HG03060 (cell line): Measurements from ENCODE around the gene TFEB.

Source experiments
- ATAC-seq: cut with Tn5 transposase; IDR thresholded peaks from one replicate; pipeline ENCODE4 v1.9.1; 2021; ENCODE audit warnings: low read depth, moderate number of reproducible peaks; ENCODE audit not compliant: unreplicated experiment

TFEB gene

DNA sequence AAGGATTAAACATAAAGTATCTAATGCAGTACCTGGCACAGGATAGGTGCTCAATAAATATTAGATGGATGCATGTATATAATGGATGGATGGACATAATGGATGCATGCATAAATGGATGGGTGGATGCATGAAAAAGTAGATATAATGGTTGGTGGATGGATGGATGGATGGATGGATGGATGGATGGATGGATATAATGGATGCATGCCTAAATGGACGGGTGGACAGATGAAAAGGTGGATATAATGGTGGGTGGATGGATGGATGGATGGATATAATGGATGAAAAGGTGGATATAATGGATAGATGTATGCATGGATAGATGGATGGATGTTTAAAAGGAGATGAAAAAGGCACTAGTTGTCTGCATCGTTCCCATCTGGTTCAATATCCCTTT, 26.0 kb downstream of the TFEB start:
- no peak for ATAC-seq

DNA sequence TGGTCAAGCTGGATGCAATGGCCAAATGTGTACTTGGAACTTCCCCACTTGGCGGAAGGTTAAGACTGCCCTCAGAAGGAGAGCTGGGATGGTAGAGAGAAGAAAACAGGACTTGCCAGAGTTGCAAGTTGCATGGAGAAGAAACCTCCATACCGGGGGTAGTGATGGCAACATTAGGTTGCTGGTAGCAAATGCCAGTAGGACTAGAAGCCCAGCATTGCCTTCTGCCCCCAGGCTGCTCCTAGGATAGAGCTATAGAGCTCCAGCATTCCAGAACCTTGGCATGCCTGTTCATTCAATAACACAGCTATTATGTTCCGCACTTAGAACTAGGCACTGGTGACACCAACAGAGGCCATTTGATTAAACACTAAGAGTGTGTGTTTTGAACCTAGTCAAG, 26.6 kb downstream of the TFEB start:
- ATAC-seq, result no peak

DNA sequence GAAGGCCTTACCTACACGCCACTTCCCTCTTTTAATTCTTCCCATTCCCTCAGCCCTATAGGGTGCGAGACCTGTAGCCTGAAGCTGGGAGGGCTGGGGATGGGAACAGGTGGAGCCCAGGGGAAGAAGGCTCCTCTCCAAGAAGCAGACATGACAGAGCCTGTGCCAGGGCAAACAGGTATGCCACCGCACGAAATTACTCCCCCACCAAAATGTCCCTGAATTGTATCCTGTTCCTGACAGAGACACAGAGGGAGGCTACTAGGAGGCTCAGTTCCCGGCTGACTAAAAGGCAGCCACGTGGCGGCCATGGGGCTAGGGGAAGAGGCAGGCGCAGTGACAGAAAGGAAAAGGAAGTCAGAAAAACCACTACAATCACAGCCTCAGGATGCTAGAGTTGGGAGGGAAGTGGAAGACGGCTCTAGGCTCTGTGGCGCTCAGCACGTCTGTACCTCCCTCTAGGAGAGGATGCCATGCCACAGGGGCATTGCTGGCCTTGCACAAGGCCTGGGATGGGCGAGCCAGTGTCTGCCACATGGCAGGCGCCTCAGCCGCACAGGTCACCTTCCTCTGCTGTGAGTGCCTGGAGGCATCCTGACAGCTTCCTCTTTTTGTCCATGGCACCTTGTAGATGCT, 27.7 kb downstream of the TFEB start:
- ATAC-seq, result no peak

DNA sequence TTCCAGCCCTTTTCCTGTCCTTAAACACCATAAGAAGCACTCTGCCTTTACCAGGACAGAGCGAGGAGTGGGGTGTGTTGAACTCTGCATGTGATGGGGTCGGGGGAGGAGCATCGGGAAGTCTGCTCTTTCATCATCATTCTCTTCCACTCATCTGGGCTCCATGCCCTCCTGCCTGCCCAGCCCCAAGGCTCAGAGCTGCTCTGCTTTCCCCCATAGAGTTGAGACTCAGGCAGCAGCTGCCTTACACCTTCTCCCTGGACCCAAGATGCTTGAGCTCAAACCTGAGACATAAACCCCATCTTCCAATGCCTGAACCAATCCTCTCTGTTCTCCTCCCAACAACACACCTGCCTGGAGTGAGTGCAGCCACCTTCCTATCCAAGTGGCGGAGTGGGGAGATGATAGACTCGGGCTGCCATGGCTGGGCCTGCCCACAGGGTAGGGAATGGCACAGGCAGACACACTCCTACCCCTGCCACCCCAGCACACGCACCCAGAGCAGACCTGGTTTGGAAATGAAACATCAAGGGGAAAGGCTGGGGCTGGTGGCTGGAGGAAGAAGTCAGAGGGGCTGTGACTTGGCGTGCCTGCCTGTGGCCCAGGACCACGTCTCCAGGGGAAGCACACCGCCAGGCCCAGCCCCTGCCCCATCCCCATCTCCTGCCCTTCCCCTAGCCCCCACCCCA, 28.4 kb downstream of the TFEB start:
- no peak for ATAC-seq

DNA sequence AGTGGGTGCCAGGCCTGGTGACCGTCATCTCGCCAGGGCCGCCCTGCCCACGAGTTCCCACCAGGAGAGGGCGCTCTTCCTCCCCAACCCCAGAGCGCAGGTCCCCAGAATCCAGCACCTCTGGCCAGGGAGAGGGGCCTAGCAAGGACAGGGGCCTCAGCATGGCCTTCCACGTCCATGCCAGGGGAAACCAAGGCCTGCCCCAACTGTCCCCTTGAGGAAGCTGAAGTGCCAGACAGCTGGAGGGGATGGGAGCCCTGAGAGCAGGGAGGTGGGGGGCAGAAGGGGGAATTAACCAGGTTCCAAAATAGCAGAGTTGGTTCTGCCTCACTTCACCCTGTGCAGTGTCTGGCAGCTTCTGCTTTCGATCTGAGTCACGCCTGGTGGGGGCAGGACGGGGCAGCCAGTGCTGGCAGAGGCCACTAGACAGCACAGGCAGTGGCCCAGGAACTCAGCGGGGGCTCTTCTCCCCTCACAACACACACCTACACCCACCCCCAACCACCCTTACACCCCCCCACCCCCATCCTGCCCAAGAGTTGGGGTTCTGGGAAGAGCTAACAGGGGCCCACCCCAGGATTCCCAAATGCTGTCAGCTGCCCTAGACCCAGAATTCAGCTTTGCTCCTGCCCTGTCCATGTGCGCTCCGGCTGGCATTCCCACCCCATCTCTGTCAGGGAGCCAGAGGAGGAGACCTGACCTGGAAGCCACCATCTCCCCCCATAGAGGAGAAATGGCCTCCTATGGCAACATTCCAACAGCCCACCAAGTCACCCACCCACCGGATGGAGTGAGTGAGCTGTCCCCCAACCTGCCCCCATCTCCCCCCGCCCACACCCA, 29.2 kb downstream of the TFEB start:
- peak; percentile 43 for ATAC-seq

DNA sequence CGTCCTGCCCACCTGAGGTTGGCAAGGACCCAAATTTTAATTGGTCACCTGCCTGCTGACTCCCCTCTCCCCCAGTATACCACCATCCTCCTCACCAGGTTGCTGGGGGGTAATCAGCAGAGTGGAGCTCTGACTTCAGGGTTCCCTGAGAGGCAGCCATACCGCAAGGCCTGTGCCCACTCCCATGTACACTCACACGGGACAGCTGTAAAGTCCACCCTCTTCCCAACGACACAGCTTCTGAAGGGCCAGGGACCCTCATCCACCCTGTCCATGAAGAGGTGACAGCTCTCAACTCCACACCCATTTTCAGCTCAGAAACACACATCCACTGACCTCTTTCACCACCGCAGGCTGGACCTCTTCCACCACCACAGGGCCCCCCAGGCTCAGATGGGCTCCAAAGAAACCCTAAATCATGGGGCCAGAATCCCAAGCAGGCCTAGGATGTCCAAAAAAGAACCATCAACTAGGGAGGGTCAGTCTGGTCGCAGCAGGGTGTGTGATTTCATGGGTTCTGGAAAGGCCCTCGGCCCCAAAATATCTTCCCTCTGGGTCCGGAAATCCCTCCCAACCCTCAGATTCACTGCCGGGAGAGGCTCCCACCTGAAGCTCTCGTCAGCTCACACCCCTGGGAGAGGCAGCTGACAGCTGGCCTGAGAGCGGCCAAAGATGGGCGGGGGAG, 30.0 kb downstream of the TFEB start:
- no peak for ATAC-seq

DNA sequence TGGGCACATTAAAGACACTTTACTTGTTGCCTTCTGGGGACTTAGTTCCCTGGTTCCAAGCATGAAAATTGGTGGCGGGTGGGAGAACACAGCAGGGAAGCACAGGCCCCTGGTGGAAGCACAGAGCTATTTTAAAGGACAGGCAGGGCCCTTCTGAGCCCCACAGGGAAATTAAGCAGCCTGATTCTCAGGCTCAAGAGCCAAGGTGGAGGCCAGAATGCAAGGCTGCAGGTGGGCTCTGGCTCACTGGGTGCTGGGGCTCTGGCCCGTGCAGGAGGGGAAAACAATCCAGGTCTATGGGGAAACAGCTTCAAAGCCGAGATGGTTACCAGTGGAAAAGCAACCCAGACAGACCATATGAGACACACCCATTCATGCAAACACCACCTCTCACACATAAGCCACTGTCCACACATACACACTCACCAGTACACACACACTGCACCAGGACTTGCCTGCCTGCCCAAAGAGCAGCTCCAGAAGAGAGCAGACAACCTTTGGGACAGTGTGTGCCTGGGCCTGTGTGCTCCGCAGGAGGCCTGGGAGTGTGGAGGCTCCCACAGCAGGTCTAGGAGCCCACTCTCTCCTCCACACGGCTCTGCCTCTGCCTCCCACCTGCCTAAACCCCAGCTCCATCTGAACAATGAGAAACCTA, 30.6 kb downstream of the TFEB start:
- ATAC-seq, result no peak

DNA sequence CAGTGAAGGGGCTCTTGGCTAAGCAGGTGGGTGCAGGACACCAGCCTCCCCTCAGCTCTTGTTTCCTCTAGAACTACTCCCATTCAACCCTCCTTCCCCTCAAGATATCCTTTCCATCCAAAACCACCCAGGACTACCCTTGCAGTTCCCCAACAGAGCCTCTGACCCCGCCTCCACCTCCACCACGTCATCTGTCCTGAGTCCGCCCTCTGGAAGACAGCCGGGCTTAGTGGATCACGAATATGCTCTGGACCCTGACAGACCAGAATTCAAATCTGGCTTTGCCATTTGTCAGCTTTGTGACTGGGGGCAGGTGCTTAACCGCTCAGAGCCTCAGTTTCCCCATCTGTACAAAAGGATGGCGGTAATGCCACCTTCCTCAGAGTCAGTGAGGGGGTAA, 31.4 kb downstream of the TFEB start:
- no peak for ATAC-seq

DNA sequence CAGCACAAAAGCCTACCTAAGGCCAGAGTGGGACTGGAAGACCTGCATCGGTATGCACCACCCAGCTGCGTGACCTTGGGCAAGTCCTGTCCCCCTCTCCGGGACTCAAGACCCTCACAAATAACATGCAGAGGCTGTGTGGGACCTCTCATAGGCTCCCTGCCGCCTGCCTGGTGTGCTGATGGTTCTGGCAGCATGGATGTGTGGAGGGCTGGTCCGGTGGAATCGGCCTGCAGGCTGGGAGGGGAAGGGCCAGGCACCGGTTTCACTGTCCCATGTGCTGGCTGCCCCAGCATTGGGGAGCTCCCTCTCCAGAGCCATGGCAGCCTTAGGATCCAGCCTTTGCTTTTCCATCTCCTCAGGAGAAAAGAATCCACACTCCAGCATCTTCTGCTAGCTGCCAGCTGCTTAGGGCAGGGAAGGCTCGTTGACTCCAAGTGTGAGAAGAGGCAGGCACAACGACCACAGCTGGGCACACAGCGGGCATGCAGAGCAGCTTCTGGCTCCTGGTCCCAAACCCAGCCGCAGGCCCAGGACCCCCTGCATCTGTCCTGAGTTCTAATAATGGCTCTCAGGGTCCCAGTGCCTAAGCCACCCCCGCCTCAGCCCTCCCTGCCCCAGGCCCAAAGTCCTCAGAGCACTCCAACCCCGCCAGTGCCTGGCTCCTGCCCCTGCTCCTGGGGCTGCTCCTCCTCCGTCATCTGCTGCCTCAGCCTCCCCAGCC, 32.5 kb downstream of the TFEB start:
- ATAC-seq, result no peak

DNA sequence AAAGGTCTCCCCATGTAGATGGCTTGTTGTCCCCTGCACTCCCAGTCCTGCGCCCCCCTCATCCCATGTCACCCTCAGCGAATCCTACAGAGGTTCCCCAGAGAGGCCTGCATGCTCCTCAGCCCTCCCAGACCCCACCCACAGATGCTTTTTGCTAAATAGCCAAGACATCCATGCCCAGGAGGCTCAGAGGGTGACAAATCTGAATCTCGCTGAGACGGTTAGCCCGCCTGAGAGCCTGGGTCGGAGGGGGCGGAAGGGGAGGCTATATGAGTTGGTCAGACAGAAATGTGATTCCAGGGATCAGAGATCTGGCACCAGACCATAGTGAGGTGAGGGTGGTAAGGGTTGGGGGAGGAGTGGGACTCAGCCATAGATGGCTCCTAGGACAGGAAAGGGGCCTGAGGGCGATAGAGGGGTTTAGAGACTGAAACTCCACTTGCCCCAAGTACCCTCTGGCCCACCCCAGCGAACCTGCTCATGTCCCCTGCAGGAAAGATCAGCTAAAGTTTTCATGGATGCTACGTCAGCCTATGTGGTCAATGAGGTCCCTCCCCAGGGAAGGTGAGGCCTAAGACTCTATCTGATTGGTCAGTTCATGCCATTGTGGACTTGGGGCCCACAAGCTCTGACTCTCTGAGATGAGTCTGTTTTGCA, 33.2 kb downstream of the TFEB start:
- no peak for ATAC-seq

DNA sequence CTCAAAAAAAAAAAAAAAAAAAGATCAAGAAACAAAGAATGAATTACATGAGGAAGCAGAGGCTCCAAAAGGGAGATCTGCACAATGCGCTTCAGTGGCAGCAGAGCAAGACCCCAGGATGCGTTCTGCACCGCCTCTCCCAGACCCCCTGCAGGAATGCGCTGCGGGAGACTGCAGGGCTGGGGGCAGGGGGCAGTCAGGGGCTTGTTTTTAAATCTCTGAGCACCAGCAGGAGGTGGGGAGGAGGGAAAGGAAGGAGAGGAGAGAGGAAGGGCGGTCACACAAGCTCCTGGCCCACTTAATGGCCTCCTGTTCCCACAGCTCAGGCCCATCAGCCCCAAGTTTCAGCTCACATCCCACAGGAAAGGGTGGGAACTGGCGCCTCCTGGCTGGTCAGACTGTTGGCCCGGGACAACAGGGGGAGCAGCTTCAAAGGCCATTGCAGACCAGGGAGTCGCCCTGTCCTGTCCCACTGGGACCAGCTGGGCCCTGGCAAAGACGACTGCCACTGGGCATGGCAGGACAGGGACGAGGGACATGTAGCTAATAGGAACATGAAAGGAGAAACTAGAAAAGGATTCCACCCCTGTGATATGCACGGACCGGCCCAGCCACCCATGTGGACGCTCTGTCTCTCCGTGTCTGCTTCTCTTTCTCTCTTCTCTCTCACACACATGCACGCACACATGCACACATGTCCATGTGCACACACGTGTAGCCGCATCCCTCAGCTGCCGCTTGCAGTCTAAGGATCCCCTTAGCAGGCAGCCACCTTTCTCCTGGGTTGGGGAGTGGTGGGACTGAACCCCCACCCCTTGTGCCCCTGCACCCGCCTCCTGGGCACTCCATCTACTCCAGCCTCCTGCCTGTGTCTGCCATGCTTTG, 34.7 kb downstream of the TFEB start:
- ATAC-seq, result no peak

DNA sequence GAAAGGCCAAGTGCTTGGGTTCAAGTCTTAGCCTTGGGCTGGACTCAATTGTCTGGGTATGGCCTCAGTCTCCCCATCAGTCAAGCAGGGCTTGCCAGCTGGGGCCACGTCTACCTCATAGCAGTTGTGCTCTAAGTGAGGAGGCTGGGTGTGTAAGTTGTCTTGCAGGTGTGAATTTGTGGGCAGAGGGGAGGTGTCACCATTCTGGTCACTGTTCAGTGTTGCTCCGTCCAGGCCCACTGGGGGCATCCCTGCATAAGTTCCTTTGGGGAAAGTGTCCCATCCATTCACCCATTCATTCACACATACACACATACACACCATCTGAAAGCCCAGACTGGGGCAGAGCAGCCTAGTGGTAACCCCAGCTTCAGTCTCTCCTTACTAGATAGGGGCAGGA, 36.3 kb downstream of the TFEB start:
- ATAC-seq, result no peak

DNA sequence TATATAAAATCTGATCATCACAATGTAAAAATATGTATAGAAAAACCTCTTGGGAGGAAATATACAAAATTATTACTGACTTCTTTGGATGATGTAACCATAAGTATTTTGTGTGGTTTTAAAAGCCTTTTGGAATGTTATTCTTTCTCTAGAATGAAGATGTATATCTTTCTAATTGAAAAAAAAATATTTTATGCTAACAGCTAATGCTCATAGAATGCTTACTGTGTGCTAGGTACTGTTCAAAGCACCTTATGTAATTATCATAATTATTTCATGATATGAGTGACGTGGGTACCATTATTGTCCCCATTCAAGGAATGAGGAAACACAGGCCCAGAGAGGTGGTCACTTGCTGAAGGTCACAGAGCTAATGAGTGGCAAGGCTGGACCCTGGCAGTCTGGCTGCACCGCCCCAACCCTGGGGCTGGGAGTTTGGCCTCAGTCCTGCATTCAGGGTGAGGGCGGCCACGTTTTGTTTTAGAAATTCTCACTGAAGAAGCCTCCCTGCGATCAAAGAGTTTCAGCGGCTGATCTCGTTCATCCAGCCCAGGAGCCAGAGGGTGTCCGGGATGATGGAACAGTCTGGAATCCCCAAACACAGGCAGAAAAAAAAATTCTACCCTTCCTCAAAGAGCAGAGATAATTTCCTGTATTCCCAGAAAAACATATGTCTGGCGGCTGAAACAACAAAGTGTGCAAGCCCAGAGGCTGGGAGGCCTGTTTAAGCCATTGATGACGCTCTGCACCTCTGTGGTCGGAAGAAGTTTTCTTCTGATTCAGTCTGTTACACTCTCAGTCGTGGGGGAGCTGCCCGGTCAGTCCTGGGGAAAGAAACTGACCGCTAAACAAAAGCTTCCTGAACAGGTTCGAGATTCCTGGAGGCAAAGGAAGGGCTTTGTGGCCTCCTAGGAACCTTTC, 37.3 kb downstream of the TFEB start:
- ATAC-seq, result no peak

DNA sequence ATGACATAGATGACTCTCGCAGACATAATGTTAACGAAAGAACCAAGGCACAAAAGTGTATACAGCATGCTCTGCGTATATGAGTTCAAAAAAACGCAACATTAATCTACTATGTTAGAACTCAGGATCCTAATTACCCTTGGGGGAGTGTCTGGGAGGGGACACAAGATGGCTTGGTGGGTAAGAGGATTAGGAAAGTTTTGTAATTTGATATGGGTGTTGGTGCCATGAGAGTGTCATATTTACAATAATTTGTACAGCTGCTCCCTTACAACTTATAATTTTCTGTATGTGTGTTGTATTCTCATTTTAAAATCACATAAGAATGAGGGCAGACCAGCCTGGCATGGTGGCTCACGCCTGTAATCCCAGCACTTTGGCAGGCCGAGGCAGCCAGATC, 38.6 kb downstream of the TFEB start:
- ATAC-seq, result no peak

DNA sequence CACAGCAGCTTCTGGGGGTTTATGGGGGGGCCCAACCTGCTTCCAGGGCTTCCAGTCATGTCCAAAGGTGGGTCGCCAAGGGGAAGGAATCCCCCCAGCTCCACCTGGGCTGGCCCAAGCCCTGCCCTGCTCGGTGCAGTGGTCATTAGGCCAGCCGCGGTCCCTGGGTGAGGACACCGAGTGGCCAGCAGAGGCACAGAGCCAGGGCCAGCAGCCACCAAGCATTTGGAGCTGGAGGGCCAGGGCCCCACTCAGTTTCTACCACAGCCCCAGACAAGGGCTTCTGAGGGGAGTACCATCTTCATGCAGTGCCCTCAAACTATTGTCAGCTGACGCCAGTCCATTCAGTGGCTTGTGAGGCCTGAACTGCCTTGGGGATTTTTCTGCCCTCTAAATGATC, 39.6 kb downstream of the TFEB start:
- no peak for ATAC-seq

DNA sequence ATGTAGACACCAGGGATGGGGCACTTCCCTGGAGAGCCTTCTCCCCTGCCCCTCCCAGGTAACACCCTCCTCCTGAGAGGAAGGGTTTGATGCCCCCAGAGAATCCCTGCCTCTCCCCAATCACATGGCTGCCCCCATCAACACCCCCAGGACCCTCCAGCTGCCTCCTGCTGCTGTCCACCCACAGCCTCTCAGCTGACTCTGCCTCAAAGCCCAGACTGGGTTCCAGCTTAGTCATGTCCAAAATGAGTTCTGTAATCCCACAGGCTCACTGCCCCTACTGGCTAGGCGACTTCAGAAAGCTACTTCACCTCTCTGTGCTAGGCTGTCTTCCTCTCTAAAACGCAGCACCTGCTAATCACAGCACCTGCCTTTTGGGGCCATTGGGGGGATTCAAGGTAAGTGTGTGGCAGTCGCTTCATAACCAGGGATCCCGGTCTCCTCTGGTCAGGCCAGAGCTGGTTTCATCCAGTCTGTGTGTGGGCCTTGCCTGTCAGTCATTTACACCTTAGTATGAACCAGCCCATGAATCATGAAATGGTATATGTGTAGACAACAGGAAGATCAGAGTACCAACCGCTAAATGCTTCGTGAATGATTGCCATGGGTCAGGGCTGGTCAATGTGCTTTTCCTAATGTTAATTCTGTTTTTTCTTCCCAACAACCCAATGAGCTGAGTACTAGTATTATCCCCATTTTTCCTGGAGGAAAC, 40.4 kb downstream of the TFEB start:
- ATAC-seq, result no peak
